ENCODE data around the gene LRP1B.

Gene LRP1B

DNA sequence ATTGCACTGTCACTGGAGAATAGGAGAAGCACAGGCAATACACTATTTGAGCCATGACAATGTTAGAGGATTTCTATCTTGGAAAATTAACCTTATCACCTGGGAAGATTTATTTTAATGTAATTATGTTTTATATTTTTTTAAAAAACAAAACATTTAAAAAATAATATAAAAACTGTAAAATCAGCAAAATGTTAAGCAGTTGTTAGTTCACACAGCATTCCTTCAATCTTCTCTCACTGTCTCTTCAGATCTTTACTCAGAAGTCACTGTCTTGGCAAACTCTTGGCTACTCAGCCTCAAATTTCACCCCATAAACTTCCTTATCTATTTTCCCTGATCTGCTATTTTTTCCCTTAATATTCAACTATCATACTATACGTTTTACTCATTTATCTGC lies 1322.6 kb downstream of the LRP1B start:
- DNase-seq (ENCODE audit: low spot score): no peak

DNA sequence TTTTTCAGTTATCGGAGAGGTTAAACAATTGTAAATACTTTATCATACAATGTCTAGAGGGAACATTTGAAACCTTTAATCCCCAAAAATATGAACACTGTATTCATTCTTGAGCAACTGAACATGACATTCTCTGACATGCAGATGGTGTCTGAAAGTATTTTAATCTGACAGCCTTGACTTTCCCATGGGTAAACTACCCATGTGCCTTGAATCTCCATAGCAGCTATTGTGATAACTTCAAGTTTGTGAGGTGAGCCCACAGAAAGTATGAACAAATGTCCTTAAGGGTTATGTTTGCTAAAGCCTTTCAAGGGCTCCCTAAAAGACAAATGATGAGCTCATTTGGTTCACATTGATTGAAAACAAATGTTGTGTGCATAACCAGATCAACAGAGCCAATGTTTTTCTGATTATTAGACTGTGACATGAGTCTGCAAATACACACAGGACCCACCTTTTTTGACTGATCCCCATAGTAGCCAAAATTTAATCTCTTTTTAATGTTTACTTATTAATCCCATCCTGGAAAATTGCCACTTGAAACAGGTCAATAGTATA lies 1326.0 kb downstream of the LRP1B start:
- DNase-seq (ENCODE audit: low spot score): no peak

DNA sequence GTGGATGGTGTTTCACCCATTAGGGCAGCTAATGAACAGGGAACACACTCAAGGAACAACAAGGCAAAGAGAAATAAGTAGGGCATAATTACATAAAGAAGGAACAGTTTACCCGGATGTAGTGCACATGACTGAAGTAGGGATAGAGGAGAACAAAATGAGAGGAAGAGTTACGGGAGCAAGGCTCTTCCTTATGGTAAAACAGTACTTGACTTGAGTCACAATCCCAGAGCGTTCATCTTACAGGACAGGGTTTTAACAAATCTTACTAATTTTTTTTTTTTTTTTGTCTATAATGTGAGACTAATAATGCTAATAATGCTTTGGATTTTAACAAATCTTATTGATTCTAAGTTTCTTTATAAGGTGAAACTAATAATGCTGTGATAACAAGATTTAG lies 1329.5 kb downstream of the LRP1B start:
- no peak for DNase-seq (ENCODE audit: low spot score)

DNA sequence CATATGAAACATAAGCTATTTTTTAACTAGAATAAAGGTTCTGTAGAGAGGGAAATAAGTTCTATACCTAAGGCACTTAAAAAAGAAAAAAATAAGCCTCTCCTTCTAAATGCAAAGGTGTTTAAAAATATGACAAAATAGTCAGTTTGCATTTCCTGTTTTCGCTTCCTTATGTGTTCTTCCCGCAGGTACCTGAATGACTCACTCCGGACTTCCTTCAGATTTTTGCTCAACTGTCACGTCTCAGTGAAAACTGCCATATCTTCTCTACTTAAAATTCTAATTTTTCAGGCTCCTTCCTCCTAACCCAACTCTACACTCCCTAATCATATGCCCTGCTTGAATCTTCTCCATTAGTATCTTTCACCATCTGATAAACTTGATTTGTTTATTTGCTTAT lies 1333.1 kb downstream of the LRP1B start:
- peak; percentile 2 for DNase-seq (ENCODE audit: low spot score)

DNA sequence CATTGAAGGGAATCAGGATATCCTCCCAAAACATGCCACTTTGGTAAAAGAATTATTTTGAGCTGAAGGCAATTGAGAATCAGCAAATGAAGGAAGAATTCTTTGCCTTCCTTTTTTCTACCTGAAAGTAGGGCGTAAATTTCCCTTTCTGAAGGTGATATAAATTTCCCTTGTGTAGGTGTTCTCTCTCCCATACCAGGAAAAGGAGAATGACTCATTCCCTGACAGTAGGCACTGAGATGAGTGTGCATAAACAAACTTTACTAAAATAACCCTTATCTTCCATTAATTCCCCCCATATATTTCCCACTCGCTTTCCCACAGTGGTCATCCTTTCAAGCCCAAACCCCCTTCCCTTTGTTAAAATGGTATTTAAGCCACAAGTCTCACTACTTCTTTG lies 1339.0 kb downstream of the LRP1B start:
- DNase-seq (ENCODE audit: low spot score): no peak

DNA sequence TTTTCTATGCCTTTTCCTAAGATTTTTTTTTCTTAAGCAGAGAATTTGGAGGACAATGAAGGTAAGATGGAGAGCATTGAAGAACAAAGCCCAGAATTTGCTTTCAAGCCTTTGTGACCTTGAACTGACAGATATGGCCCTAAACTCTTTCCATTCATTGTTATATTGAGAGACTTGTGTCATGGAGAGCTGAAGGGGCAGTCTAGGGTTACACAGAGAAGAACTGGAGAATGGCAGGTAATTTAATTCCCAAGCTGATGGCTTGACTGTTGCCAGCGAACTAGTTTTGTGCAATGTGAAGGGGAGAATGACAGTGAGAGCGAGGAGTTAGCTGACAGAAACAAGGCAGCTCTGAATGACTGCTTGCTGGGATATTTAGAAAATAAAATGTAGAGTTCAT lies 1344.2 kb downstream of the LRP1B start:
- DNase-seq (ENCODE audit: low spot score): no peak

DNA sequence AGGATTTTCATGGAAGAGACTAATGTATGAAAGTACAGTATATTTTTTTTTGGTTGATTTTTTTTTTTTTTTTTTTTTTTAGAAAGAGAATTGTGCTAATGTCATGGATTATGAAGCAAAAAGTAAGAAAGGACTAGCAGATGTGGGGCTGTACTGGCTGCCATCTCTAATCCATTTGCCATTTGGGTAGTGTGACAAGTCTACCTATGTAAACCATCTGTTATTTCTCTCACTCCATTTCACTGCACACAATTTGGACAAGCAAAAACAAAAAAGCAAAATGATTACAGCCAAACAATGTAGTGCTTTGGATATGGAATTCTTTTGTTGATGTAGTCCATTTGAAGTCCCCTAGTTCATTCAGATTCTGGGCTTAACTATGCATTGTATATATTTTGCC lies 1355.4 kb downstream of the LRP1B start:
- no peak for DNase-seq (ENCODE audit: low spot score)

DNA sequence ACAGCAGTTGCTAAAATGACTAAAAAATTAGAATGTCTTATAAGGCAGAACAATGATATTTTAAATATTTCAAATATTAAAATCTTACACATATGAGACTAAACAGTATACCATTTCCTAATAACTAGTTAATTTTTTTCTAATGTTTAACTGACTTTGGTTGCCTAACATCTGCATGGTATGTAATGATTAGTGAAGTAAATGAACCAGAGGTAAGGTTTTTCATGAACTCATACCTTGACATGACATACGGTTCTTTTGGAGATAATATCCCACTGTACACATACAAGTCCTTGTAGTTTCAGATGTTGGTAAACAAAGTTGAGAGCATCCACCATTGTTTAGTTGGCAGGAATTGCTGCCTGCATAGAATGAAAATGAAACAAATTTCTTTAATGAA lies 1360.2 kb downstream of the LRP1B start:
- DNase-seq (ENCODE audit: low spot score): no peak

DNA sequence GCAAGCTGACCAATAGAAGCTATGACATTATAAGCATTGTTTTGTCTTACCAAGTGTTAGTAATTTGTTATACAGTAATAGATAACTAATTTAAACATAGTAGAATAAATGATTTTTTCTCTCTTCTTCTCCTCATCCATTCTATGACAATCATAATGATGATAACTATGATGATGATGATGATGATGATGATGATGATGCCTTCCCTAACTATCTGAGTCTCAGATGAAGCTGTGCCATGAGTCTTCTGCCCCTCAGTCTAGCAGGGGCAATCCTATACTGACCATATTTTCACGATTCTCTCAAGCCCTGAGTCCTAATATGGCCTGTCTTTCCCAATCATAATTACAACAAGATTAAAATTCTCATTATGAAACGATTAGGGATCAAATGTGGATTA lies 1369.0 kb downstream of the LRP1B start:
- DNase-seq (ENCODE audit: low spot score): no peak

DNA sequence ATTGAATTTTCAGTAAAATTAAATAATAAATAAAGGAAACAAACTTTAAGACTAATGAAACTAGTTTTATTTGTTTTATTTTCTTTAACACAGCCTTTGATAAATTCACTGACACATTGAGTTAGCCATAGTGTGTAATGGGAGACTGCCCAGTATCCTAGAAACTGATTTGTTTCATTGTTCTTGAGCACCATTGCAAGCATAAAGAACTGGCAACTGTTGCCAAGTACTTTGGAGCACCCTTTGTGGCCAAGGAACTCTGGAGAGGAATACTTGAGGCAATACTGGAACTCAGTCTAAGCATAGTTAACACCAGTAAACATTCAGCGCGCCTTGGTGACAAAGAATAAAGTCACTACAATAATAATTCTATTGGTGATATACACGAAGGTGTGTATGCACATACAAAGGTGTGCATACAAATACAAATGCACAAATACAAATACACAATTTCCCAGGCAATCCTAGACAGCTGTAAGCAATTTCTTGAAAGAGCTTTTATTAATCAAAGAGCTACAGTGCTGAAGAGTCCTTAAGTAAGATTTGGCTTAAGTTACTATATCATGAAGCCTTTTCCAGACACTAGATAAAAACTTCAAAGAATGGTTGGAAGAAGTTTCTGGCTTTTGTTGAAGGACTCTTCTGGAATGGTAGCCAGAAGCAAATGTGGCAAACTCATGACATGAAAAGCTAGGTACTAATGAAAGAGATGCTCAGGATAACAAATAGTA lies 1371.2 kb downstream of the LRP1B start:
- no peak for DNase-seq (ENCODE audit: low spot score)

DNA sequence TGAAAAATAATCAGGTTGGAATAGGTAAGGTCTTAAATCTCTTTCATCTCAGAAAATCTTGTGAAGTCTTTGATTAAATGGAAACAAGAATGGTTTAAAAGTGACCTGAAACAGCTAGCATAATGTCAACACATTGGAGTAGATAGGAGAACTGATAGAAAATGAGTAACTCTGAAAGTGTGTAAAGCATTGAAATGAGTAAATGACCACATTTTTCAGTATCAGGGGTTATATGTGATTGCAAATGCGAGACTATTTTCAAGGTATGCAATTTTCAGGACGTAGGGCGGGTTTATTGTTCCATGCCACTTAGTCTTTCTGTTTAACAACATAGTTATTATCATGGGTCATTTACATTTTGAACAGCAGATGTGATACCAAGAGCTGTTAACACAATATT lies 1383.2 kb downstream of the LRP1B start:
- DNase-seq (ENCODE audit: low spot score): no peak

DNA sequence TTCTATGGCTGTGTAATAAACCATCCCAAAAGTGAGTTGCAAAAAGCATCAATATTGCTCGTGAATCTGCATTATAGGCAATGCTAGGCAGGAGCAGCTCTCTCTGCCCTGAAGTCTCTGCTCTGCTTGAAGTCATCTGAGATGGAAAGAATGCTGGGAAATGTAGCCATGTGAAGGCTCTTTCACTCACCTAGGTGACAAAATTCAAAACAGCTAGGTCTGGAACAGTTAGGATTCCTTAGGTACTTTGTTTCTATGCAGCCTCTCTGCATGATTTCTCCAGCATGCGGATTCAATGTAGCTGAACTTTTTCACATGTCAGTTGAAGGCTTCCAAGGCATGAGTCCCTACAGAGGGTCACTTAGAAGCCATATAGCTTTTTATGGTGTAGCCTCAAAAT lies 1383.7 kb downstream of the LRP1B start:
- no peak for DNase-seq (ENCODE audit: low spot score)

DNA sequence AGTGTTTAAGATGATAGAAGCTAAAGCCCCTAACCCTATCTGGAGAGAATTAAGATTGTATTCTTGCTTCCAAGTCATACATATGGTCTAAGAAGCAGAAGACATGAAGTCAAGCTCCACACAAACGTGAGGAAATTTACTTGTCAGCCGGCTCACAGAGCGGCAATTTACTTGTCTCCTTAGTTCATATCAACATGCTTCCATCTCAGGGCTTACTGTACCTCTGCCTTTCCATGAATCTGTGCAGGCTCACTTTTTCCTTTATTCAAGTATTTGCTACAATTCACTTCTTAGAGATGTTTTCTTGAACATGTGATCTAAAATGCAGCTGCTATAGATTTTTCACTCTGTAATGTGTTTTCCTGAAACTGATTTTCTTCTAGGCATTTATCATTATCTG lies 1386.4 kb downstream of the LRP1B start:
- no peak for DNase-seq (ENCODE audit: low spot score)

DNA sequence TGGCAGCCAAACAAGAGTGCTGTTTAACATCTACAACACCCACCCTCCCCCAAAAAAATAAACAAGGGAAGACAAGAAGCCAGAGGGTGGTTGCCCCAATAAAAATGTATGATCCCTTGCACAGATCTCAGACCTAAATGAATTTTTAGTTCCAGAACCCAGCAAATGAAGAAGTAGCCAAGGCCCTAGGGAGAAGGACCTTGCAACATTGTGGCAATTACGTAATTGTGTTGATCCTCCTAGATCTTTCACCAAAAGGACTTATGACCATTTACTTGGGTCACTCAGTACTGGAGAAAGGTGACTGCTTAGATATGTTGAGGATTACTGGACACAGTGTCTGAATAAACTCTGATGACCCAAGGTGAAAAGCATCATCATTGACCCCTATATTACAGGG lies 1393.8 kb downstream of the LRP1B start:
- no peak for DNase-seq (ENCODE audit: low spot score)

DNA sequence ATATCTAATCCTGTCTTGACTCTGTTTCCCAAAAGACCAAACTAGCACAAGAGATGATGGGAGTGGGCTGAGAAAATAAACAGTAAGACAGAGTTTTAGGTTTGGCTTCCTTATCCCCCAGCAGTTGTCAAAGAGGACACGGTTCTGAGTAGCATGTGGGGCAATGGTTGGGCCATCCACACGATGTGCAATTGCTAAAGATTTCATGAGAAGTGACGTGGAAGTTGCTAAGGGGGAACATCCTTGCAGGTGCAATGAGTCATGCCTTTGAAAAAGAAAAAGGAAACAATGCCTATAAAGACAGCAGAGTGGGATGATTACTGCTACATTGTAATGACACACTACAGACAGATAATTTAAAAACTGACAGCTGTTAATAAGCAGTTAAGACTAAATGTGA lies 1395.8 kb downstream of the LRP1B start:
- no peak for DNase-seq (ENCODE audit: low spot score)

DNA sequence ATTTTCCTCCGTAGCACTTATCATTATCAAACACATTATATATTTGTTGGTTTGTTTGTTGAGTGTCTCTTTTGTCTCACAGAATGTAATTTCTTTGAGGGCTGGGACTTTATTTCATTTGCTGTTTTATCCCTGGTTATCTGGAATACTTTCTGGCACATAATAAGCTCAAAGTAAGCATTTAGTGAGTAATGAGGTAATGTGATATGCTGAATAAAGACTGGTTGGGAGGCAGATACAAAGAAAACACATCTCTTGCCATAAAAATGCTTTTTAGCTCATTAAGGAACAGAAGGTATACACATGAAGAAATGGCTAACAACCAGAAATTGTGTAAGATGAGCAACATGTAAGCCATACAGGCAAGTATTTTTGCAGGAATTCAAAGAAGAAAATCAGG lies 1411.8 kb downstream of the LRP1B start:
- no peak for DNase-seq (ENCODE audit: low spot score)

DNA sequence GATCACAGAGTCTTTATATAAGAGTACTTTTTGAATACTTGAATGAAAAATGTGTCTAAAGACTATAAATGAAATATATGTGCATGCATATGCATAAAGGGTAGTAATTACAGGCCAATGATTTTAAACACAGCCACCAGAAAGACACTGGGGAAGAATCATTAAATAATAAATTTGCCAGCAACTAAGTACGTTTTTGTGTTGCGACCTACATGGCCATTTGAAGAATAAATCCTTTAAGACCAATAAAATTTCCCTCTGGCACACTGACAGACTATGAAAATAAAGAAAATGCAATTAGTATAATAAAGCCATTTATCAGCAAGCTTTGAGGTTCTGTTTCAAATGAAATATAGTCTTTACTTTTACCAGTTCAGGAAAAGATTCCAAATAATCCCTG lies 1413.3 kb downstream of the LRP1B start:
- no peak for DNase-seq (ENCODE audit: low spot score)

DNA sequence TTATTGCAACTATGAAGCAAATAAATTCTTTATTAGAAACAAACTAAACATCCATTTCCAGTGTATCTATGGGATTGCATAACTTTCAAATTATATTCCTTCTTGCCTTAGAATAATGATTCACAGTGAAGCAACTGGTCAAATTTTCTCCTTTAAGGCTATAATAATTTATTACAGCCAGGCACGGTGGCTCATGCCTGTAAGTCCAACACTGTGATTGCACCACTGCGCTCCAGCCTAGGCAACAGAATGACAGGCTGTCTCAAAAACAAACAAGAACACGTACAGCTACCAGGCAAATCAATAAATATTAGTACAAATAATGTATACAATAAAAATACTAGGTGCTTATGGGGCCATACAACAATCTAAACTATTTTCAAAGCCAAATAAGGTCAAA lies 1416.2 kb downstream of the LRP1B start:
- DNase-seq (ENCODE audit: low spot score): no peak

DNA sequence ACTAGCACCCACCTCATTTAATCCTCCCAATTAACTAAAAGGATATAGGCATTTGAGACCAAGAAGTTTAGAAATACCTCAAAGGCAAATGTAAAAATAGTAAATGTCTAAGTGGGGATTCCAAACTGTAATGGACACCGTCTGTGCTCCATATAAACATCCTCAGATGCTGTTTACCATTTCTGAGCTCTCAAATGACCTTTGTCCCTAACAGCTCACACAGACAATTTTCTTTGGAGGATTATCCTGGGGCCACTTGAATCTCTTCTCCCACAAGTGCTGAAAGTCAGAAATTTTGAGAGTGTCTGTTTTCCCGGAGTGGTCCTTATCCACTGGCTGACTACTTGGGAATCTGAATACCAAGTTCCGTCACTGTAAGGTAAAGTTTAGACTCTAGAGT lies 1418.9 kb downstream of the LRP1B start:
- no peak for DNase-seq (ENCODE audit: low spot score)

DNA sequence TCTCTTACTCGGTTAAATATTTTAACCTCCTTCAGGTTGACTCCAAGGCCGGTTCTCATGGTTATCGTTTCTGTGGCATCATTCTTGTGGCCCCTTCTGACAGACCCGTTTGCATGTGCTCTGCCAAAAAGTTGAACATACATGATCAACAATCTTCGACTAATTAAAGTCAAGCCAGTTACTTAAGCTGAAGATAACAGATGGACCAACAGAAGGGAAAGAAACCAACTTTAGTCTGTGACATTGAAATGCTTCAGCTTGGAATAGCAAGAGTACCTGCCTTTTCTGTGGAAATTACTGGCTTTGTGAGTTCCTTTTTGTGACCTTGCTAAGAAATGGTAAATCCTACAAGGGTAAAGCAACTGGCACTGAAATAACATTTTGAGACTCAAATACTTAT lies 1429.1 kb downstream of the LRP1B start:
- DNase-seq (ENCODE audit: low spot score): no peak

DNA sequence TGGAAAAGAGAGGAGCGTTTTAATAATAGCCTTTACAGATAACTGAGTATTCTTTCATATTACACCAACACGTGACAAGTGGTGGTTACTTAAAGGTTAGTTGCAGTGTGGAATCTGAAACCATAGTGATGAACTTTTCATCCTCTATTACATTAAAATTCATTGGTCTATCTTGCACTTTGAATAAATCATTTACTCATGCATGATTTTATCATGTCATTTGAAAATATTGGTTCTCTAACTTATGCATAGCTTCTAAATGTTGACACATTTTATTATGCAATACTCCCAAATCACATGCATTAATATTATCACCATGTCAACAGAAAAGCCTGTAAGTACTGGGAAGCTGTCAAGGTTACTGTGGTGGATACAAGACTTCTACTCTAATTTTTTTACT lies 1432.2 kb downstream of the LRP1B start:
- DNase-seq (ENCODE audit: low spot score): no peak

DNA sequence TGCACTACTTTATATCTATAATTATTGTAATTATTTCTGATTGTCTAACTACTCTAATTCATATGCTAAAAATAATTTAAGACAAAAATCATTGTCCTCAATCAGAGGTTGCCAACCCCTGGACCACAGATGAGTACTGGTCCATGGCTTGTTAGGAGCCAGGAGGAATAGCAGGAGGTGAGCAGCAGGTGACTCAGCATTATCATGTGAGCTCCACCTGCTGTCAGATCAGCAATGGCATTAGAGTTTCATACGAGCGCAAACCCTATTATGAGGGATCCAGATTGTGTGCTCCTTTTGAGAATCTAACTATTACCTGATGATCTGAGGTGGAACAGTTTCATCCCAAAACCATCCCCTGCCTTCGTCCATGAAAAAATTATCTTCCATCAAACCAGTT lies 1434.4 kb downstream of the LRP1B start:
- no peak for DNase-seq (ENCODE audit: low spot score)

DNA sequence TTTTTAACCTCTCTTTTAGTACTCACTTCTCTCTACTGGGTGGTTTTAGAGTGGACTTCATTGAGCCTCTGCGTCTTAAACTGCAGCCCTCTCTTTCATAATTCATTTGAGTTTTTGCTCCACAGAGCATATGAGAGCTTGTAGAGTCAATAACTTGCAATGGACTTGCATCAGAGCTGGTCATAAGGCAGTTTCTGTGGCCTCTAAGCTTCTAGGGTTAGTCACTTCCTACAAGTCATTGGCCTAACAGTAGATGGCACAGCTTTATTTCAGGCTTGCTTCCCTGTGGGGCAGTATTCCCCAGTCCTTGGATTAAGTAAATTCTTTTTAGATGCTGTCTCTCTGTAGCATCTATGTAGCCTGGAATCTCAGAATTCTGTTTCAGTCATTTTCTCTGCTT lies 1435.7 kb downstream of the LRP1B start:
- no peak for DNase-seq (ENCODE audit: low spot score)

DNA sequence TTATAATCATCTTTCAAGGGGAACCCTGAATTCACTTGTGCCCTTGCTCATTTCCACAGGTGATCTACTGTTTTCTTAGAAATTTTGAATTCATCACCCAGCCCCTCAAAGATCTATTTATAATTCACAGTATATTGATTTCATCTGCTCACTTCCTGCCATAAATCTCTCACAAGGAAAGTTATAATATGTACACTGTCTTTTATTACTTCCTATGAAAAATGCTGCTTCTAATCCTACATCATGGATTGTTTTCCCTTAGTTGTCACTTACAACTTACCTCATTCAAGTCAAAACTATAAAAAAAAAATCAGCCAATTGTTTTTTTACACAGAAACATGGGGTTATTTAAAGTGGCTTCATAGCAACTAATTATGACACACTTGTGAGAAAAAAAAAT lies 1443.0 kb downstream of the LRP1B start:
- DNase-seq (ENCODE audit: low spot score): no peak

All from germinal center (tissue), 1 donor.